Astrocyte of the spinal cord (primary cell): ENCODE results near the gene CDH2.

Experiments
- DNase-seq: peaks from one replicate; pipeline ENCODE4 v3.0.0; 2011; ENCODE audit warnings: low read depth, low spot score
- H3K4me3 ChIP-seq: 2 replicates; pipeline ENCODE4 v1.5.1; 2011; ENCODE audit warnings: low read depth, mild to moderate bottlenecking, low read length, moderate library complexity
- in situ Hi-C: cut with HindIII; loops from 2 replicates; pipeline ENCODE4 v1.10.0; 2017; ENCODE audit warnings: low sequenced_read_pairs
- TF ChIP-seq, protein P1 (sequence below): IDR thresholded peaks from 2 replicates; pipeline ENCODE4 v1.5.1; 2012; ENCODE audit warnings: low read depth, mild to moderate bottlenecking, low read length, inconsistent platforms

CDH2 gene

GRCh38 chr18:28159055-28159454 is 17.9 kb downstream of the CDH2 start:
- TF ChIP-seq, protein P1, sequence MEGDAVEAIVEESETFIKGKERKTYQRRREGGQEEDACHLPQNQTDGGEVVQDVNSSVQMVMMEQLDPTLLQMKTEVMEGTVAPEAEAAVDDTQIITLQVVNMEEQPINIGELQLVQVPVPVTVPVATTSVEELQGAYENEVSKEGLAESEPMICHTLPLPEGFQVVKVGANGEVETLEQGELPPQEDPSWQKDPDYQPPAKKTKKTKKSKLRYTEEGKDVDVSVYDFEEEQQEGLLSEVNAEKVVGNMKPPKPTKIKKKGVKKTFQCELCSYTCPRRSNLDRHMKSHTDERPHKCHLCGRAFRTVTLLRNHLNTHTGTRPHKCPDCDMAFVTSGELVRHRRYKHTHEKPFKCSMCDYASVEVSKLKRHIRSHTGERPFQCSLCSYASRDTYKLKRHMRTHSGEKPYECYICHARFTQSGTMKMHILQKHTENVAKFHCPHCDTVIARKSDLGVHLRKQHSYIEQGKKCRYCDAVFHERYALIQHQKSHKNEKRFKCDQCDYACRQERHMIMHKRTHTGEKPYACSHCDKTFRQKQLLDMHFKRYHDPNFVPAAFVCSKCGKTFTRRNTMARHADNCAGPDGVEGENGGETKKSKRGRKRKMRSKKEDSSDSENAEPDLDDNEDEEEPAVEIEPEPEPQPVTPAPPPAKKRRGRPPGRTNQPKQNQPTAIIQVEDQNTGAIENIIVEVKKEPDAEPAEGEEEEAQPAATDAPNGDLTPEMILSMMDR, result no peak
- no peak overlapping the region for H3K4me3 ChIP-seq
- in situ Hi-C loops, result no loop called here
- no peak for DNase-seq

GRCh38 chr18:28158083-28158581 is 18.8 kb downstream of the CDH2 start:
- DNase-seq, result no peak
- TF ChIP-seq, protein P1, result no peak
- H3K4me3 ChIP-seq, result no peak overlapping the region
- in situ Hi-C loops, result no loop called here

DNA sequence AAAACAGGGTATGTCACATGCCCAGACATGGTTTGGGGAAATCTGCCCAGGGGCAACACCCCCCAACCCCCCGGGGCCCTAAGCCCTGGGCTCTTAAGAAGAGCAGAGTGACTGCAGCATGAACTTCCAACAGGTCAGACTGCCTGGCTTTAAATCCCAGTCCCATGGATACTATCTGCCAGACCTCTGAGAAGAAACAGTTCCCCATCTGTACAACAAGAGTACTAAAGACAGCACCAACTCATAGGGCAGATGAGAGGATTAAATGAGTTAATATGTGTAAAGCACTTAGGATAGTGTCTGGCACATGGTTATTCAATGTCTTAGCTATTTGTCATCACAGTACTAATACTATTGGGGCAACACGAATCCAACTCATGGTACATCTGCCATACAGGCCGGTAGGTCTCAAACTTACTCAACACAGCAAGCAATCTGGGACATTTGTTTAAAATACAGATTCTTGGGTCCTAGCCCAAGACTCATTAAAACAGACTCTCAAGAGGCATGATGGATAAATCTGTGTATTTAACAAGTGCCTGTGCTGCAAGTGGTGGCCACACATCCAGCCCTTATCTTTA is 23.4 kb downstream of the CDH2 start:
- H3K4me3 ChIP-seq, result no peak overlapping the region
- in situ Hi-C loops, result no loop called here
- TF ChIP-seq, protein P1, result no peak
- no peak for DNase-seq

DNA sequence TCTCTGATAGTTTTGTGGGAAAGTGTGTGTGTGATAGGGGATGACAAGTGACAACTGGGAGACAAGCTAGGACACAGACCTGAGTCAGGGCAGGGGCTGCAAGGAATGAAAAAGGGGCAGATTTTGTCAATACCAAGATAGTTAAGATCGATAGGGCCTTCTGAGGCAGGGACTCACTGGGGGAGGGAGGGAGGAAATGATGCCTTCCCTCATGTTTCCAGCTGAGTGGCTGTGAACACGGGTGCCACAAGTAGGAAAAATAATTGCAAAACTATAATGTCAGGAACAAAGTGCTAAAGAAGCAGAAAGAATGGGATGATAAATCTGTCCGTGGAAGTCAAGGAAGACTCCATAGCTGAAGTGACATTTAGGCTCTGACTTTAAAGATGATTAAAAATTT is 24.2 kb downstream of the CDH2 start:
- H3K4me3 ChIP-seq, result no peak overlapping the region
- no peak for DNase-seq
- in situ Hi-C loops, result no loop called here
- TF ChIP-seq, protein P1, result no peak

GRCh38 chr18:28152354-28152753 is 24.6 kb downstream of the CDH2 start:
- DNase-seq, result no peak
- TF ChIP-seq, protein P1, result no peak
- in situ Hi-C loops, result no loop called here
- H3K4me3 ChIP-seq, result no peak overlapping the region

GRCh38 chr18:28151434-28151833 is 25.5 kb downstream of the CDH2 start:
- TF ChIP-seq, protein P1, result no peak
- no peak for DNase-seq
- in situ Hi-C loops, result no loop called here
- no peak overlapping the region for H3K4me3 ChIP-seq

- TF ChIP-seq, protein P1, result no peak
- DNase-seq, result no peak
- H3K4me3 ChIP-seq, result no peak overlapping the region
- in situ Hi-C loops, result no loop called here
Measured at GRCh38 chr18:28150925-28151324, 26.0 kb downstream of the CDH2 start.
